ENCODE results near the gene ZNF41.

Gene ZNF41

DNA sequence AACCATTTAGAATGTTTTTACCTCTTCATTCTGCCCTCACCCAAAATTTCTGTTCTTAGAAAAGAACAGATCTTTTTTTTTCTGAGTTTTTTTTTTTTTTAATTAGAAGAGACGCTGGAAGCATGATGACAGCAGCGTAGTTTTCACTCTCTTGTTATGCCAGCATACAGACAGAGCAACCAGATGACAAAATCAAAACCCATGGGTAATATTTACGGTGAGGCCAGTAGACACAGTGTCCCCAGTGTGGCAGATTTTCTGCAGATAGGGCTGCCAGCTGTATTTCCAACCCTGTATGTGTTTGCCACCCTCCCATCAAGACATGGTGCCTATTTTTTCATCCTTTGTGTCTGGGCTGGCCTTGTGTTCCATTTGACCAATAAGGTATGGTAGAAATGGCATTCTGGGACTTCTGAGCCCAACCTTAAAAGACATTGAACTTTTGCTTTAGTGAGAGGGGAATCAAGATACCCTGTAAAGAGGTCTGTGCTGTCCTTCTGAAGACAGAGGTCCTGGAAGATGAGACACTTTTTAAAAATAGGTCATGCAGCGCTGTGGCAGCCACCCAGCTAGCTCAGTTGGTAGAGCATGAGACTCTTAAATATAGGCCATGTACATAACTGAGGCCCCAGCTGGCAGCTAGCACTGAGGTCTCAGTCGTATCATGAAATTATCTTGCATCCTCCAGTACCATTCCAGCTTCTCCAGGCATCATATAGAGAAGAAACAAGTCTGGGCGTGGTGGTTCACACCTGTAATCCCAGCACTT is 6.7 kb upstream of the ZNF41 start:
- DNase-seq (ENCODE audit: low read depth) = no peak

DNA sequence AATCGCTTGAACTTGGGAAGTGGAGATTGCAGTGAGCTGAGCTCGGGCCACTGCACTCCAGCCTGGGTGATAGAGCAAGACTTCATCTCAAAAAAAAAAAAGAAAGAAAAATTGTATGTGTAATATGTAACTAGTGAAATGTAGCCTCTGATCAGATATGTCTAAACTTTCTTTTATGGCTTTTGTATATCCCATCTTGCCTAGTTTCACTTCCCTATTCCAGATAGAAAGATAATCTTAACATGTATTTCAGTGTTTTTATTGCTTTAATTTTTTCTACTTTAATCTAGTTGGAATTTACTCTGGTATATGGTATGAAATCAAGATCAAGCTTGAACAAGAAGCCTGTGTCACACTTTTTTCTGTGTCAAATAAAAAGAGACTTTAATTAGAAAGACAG is 1.9 kb upstream of the ZNF41 start:
- no peak for DNase-seq (ENCODE audit: low read depth)

- peak; percentile 25 for DNase-seq (ENCODE audit: low read depth)
These were observed 565 bp upstream of the ZNF41 start for GRCh38 chrX:47483306-47484268.

DNA sequence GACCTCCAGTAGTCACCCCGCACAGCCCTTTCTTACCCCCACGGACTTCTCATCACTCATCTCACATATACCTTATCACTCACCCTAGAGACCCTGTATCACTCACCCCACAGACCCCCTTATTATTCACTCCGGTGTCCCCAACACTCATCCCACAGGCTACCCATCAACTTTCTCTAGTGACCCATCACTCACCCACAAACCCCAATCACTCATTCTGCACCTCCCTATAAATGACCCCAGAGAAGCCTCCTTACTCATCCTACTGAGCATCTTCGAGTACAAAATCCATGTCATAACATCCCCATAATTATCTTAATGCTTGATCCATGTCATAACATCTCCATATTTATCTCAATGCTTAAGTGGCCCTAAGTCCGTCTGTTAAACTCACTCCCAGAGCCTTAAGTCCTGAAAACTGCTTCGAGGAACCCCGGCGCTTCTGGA is 934 bp downstream of the ZNF41 start:
- DNase-seq (ENCODE audit: low read depth) = no peak

GRCh38 chrX:47481160-47481559 is 1.9 kb downstream of the ZNF41 start:
- DNase-seq (ENCODE audit: low read depth) = no peak

- DNase-seq (ENCODE audit: low read depth) = no peak
These were observed 2.4 kb downstream of the ZNF41 start for GRCh38 chrX:47480576-47480975.

DNA sequence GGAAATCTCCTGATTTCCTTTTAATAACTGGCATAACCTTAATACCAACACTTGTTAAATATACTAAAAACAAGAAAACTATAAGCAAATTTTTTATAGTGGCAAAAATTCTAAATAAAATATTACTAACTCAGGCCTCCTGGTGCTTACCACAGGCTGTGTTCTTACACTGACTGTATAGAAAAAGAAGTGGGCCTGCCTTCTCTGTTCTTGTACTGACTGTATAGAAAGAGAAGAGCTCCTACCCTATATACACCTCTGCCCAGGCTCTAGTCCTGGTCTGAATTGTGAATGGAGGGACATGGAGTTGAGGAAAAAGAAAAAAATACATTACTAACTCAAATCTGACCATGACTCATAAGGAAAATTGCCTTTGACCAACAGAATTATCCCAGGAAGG is 7.5 kb downstream of the ZNF41 start:
- no peak for DNase-seq (ENCODE audit: low read depth)

GRCh38 chrX:47467106-47467505 is 15.9 kb downstream of the ZNF41 start:
- no peak for DNase-seq (ENCODE audit: low read depth)

- DNase-seq (ENCODE audit: low read depth) = no peak
These were observed 22.5 kb downstream of the ZNF41 start for GRCh38 chrX:47460561-47460960.

GRCh38 chrX:47458528-47458927 is 24.5 kb downstream of the ZNF41 start:
- DNase-seq (ENCODE audit: low read depth) = no peak

DNA sequence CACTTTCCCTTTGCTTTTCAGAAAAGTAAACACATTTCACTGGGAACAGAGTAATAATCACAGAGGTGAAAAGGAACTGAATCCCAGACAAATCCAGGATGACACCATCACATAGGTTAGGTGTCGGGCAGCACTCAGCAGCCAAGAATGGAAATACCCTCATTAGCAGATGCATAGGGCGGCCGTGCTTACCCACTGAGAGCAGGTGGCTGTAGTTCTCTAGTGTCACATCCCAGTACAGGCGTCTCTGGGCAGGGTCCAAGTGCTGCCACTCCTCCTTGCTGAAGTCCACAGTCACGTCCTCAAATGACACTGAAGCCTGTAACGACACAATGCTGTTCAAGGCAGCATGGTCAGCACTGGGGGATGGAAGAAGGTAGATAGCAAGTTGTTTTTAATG is 26.9 kb downstream of the ZNF41 start:
- no peak for DNase-seq (ENCODE audit: low read depth)

GRCh38 chrX:47452112-47452511 is 30.9 kb downstream of the ZNF41 start:
- DNase-seq (ENCODE audit: low read depth) = no peak

GRCh38 chrX:47448165-47448806 is 34.7 kb downstream of the ZNF41 start:
- DNase-seq (ENCODE audit: low read depth) = no peak

- no peak for DNase-seq (ENCODE audit: low read depth)
These were observed 35.4 kb downstream of the ZNF41 start for GRCh38 chrX:47447607-47448006.

- no peak for DNase-seq (ENCODE audit: low read depth)
These were observed 36.1 kb downstream of the ZNF41 start for GRCh38 chrX:47446971-47447370.

GRCh38 chrX:47446431-47446830 is 36.6 kb downstream of the ZNF41 start:
- DNase-seq (ENCODE audit: low read depth) = no peak

GRCh38 chrX:47430925-47431324 is 52.1 kb downstream of the ZNF41 start:
- no peak for DNase-seq (ENCODE audit: low read depth)

- no peak for DNase-seq (ENCODE audit: low read depth)
These were observed 60.6 kb downstream of the ZNF41 start for GRCh38 chrX:47422444-47422843.

DNA sequence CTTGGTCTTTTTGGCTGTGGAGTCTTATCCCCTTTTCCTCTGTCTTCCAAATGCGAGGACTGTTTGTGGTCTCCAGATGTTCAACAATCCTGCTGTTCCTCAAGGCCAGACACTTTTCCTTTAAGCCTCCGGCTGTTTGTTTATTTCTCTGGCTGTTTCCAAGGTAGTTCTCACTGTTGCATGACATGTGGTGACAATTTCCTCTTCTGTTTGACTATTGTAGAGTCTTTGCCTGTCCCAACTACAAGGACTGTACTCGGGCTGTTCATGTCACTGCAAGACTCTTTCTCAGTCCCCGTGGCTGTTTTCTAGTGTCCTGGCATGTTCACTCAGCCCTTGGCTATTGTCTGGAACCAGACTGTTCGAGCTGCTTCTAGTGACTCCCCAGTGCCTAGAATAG is 62.1 kb downstream of the ZNF41 start:
- DNase-seq (ENCODE audit: low read depth) = no peak

DNA sequence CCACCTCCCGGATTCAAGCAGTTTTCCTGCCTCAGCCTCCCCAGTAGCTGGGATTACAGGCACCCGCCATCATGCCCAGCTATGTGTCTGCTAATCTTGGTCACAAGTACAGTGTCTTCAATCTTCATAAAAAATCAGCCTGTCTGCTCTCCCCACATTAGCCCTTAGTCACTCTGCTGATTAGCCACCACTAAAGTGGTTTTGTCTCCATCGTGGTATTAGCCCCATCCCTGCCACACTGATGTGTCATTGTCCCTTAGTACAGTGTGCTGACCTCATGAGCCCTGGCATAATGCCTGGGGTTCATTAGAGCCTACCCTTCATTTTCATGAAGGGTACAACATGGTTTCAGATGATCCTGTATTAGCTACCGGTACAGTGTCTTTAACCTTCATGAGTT is 62.8 kb downstream of the ZNF41 start:
- no peak for DNase-seq (ENCODE audit: low read depth)

GRCh38 chrX:47413179-47413594 is 69.8 kb downstream of the ZNF41 start:
- DNase-seq (ENCODE audit: low read depth) = no peak

Measured in iris pigment epithelial cell (primary cell).